LNCaP clone FGC (cell line): ENCODE results near the gene PODNL1.

Source experiments
- DNase-seq: peaks from one replicate; pipeline ENCODE4 v3.0.0-alpha.2; 2011; ENCODE audit warnings: low read depth
- H3K4me3 ChIP-seq: 2 replicates; pipeline ENCODE4 v1.5.1; 2011; ENCODE audit warnings: mild to moderate bottlenecking, low read depth, low read length, control low read depth
- CTCF ChIP-seq: IDR thresholded peaks from 2 replicates; pipeline ENCODE4 v1.5.1; 2012; ENCODE audit warnings: mild to moderate bottlenecking; ENCODE audit not compliant: control insufficient read depth, insufficient read depth; ENCODE audit errors: extremely low read depth

The PODNL1 gene

GRCh38 chr19:13960863-13961784 lies 22.9 kb upstream of the PODNL1 start:
- no peak overlapping the region for H3K4me3 ChIP-seq
- no peak for TF ChIP-seq CTCF
- no peak for DNase-seq

GRCh38 chr19:13959962-13960862 lies 22.0 kb upstream of the PODNL1 start:
- H3K4me3 ChIP-seq: no peak overlapping the region
- TF ChIP-seq CTCF: no peak
- no peak for DNase-seq

- no peak for DNase-seq
- no peak overlapping the region for H3K4me3 ChIP-seq
- TF ChIP-seq CTCF: no peak
Observed at GRCh38 chr19:13959141-13959961, 21.1 kb upstream of the PODNL1 start.

GRCh38 chr19:13958043-13958442 lies 19.8 kb upstream of the PODNL1 start:
- no peak for TF ChIP-seq CTCF
- DNase-seq: no peak
- no peak overlapping the region for H3K4me3 ChIP-seq

- H3K4me3 ChIP-seq: no peak overlapping the region
- TF ChIP-seq CTCF: no peak
- DNase-seq: no peak
Observed at GRCh38 chr19:13957051-13957450, 18.8 kb upstream of the PODNL1 start.

- DNase-seq: no peak
- TF ChIP-seq CTCF: no peak
- no peak overlapping the region for H3K4me3 ChIP-seq
Observed at GRCh38 chr19:13956365-13956744, 18.1 kb upstream of the PODNL1 start.
